Tibial nerve (tissue), 4 donors: ENCODE data around the gene STIM2. TPM values are rescaled to one million over a fixed set of nuclear protein-coding genes. Genes with fewer than 3 reads are reported as not detected.

Experiments used
- DNase-seq, 2 donors: peaks; one replicate each; pipeline ENCODE4 v3.0.0-alpha.2; 2019; ENCODE audit warnings: low spot score in 2 of 2
- H3K27ac ChIP-seq, 4 donors: fragments of 200-600 bp; sonication (generic) in 3 of 4; one replicate each; pipeline ENCODE4 v1.5.1; 2017 to 2019; ENCODE audit warnings: mild to moderate bottlenecking in 1 of 4
- H3K27me3 ChIP-seq, 2 donors: fragments of 200-600 bp; sonication (generic) in 1 of 2; one replicate each; pipeline versions ENCODE4 v1.5.1 to v1.6.0; 2017 to 2019
- H3K36me3 ChIP-seq, 3 donors: fragments of 200-600 bp; sonication (generic); one replicate each; pipeline ENCODE4 v1.5.1; 2018 to 2019
- H3K4me1 ChIP-seq, 4 donors: fragments of 200-600 bp; sonication (generic) in 3 of 4; one replicate each; pipeline ENCODE4 v1.5.1; 2017 to 2019
- H3K4me3 ChIP-seq, 4 donors: fragments of 200-600 bp; sonication (generic) in 3 of 4; one replicate each; pipeline ENCODE4 v1.5.1; 2017 to 2019; ENCODE audit warnings: mild to moderate bottlenecking in 1 of 4, moderate library complexity in 1 of 4
- H3K9me3 ChIP-seq, 4 donors: fragments of 200-600 bp; sonication (generic) in 3 of 4; one replicate each; pipeline ENCODE4 v1.5.1; 2017 to 2019
- CTCF ChIP-seq, 5 experiments: fragments of 200-600 bp in 3 of 5; fragments of 450-650 bp in 2 of 5; sonication (generic) in 3 of 5; IDR thresholded peaks; one replicate each; pipeline ENCODE4 v1.5.1; 2016 to 2019; ENCODE audit warnings: antibody characterized with exemption in 5 of 5, mild to moderate bottlenecking in 3 of 5, moderate library complexity in 2 of 5
- EP300 ChIP-seq, 2 donors: sonication (generic); formaldehyde crosslinking; IDR thresholded peaks; one replicate each; pipeline ENCODE4 v1.6.1; 2017; ENCODE audit warnings: antibody characterized with exemption in 2 of 2, mild to moderate bottlenecking in 1 of 2
- POLR2A ChIP-seq, 2 donors: fragments of 450-650 bp; IDR thresholded peaks; one replicate each; pipeline ENCODE4 v1.6.1; 2017; ENCODE audit warnings: antibody characterized with exemption in 2 of 2, mild to moderate bottlenecking in 2 of 2, moderate library complexity in 2 of 2
- WGBS, 2 donors: methylation state at CpG; one replicate each; pipeline ENCODE4 v1.1.5; 2018; 5-methylcytosine and 5-hydroxymethylcytosine counted together
- total RNA-seq, 4 donors: library from RNA; depleted of rRNA; stranded (reverse); fragments of >200 nt; gene quantifications; one replicate each; pipeline ENCODE4 v1.1.0, GENCODE V29; 2016

Gene STIM2
- total RNA-seq, 4 donors from 2014 or later, result 20.1 to 26.2 (median 21.8) TPM

DNA sequence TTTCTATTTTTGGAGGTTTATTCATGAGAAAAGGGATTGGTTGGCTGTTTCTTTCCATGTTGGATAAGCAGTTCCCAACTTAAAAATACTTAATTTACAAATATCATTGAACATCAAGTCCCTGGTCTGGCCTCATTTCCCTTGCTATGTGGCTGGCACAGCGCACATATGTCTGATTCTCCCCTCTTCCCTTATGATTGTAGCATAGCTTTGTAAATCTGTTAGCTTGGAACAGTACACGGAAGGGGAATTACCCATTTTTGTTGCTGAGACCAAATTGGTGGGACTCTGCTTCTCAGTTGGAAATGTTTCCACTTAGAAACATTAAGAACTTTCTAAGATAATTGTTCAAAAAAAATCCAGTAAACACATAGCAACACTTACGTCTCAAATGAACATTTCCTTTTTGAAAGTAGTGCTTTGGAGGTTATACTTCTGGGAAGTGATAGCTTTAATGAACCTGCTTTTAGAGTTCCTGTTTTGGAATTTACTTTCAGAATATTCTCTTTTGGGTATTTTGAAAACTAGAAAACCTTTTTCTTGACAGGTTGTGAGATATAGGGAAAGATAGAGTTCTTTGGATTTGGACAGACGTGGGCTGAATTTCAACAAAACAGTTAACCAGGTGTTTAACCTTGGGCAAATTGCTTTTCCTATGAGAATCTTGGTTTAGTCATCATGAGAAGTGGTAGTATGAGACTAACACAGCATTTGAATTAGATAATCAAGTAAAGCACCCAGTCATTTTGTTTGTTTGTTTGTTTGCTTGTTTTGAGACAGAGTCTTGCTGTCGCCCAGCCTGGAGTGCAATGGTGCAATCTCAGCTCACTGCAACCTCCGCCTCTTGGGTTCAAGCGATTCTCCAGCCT lies 47.3 kb downstream of the STIM2 start:
- peaks cover 0 to 42% (median 12%) of the 10 kb centered on the region in 4 donors for H3K4me1 ChIP-seq
- DNase-seq, result no peak
- no peaks in the 10 kb centered on the region for H3K27me3 ChIP-seq
- H3K9me3 ChIP-seq, result no peaks in the 10 kb centered on the region
- WGBS, 2 donors, result 78 to 79% methylated on average over 7 of the region's 7 CpGs
- no peaks in the 10 kb centered on the region for H3K36me3 ChIP-seq
- peak overlapping the region in 2 of 4 donors; percentile 41 to 51 for H3K27ac ChIP-seq
- H3K4me3 ChIP-seq, result peak overlapping the region in 2 of 4 donors; percentile 1 to 10
- TF ChIP-seq CTCF (IDR thresholded peaks at IDR 0.05), result no peak

DNA sequence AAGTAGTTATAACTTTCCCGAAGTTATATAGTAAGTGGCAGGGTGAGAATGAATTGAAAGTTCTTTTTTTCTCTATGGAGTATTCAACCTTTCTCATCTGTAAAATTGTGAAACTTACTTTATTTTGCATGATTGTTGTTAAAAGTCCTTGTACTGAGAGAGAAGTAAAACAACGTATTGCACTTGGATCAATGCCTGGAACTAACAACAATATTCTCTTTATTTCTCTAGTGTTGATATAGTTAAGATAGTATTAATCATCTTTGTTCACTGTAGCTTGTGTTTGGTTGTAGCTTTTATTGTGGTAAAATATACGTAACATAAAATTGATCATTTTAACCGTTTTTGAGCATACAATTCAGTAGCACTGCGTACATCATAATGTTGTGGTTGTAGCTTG lies 48.7 kb downstream of the STIM2 start:
- no peak for DNase-seq
- TF ChIP-seq POLR2A (IDR thresholded peaks at IDR 0.05), result no peak
- TF ChIP-seq CTCF (IDR thresholded peaks at IDR 0.05), result no peak
- TF ChIP-seq EP300 (IDR thresholded peaks at IDR 0.05), result no peak
- no peaks in the 10 kb centered on the region for H3K9me3 ChIP-seq
- H3K36me3 ChIP-seq, result no peaks in the 10 kb centered on the region
- H3K4me1 ChIP-seq, result peaks cover 0 to 40% (median 11%) of the 10 kb centered on the region in 4 donors
- no peak overlapping the region for H3K4me3 ChIP-seq
- WGBS, 2 donors, result 38 to 41% methylated on average over 5 of the region's 5 CpGs
- H3K27ac ChIP-seq, result no peak overlapping the region
- H3K27me3 ChIP-seq, result no peaks in the 10 kb centered on the region

- no peaks in the 10 kb centered on the region for H3K9me3 ChIP-seq
- H3K4me1 ChIP-seq, result peaks cover 0 to 38% (median 11%) of the 10 kb centered on the region in 4 donors
- H3K4me3 ChIP-seq, result no peak overlapping the region
- H3K27me3 ChIP-seq, result no peaks in the 10 kb centered on the region
- TF ChIP-seq CTCF (IDR thresholded peaks at IDR 0.05) (no peak), EP300 (IDR thresholded peaks at IDR 0.05) (no peak), POLR2A (IDR thresholded peaks at IDR 0.05) (no peak)
- H3K27ac ChIP-seq, result no peak overlapping the region
- no peak for DNase-seq
- no peaks in the 10 kb centered on the region for H3K36me3 ChIP-seq
Measured at GRCh38 chr4:26911254-26911653, 50.6 kb downstream of the STIM2 start.

DNA sequence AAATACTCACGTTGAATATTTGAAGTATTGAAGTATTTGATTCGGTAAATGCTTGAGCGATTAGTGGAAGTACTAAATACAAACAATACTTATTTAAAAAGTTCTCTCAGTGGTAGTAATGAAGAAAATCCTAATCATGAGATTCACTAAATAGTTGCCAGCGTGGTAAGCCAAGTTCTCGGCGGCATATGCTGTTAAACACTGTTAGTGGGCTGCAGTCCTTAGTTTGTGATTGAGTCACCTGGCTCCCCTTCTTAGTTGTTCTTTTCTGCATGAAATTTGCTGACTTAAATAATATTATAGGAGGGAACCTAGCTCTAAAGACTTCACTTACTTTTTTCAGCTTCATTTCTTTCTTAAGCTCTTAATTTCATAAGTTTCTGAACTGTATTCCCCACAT lies 51.4 kb downstream of the STIM2 start:
- TF ChIP-seq EP300 (IDR thresholded peaks at IDR 0.05) (no peak), CTCF (IDR thresholded peaks at IDR 0.05) (no peak), POLR2A (IDR thresholded peaks at IDR 0.05) (no peak)
- peaks cover 0 to 37% (median 11%) of the 10 kb centered on the region in 4 donors for H3K4me1 ChIP-seq
- no peaks in the 10 kb centered on the region for H3K36me3 ChIP-seq
- no peak overlapping the region for H3K27ac ChIP-seq
- no peaks in the 10 kb centered on the region for H3K9me3 ChIP-seq
- H3K27me3 ChIP-seq, result no peaks in the 10 kb centered on the region
- WGBS, 2 donors, result 92 to 96% methylated on average over 6 of the region's 6 CpGs
- no peak for DNase-seq
- H3K4me3 ChIP-seq, result no peak overlapping the region

DNA sequence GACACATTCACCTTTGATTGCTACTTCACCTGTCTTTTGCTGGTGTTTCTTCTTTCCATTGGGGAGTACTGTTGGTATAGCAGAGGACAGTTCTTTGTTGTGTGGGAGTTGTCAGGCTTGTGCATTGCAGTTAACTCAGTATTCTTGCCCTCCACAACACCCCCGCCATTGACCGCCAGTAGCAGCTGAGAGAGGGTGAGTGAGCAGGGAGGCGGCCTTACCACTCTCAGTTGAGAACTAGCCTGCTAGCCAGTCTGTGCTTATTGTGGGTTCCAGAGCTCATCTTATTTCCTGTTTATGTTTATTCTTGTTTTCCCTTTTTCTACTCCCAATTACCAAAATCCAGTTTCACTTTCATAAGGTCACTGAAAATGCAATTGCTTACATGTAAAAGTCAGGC lies 52.2 kb downstream of the STIM2 start:
- no peak overlapping the region for H3K4me3 ChIP-seq
- DNase-seq, result no peak
- H3K36me3 ChIP-seq, result no peaks in the 10 kb centered on the region
- WGBS, 2 donors, result 86 to 95% methylated on average over 3 of the region's 3 CpGs
- peaks cover 0 to 30% (median 7%) of the 10 kb centered on the region in 4 donors for H3K4me1 ChIP-seq
- TF ChIP-seq POLR2A (IDR thresholded peaks at IDR 0.05), result no peak
- no peak for TF ChIP-seq EP300 (IDR thresholded peaks at IDR 0.05)
- TF ChIP-seq CTCF (IDR thresholded peaks at IDR 0.05), result no peak
- H3K9me3 ChIP-seq, result no peaks in the 10 kb centered on the region
- no peaks in the 10 kb centered on the region for H3K27me3 ChIP-seq
- H3K27ac ChIP-seq, result no peak overlapping the region
